GM21360 (cell line): ENCODE results near the gene OR2AE1.

Experiments used
- ATAC-seq: cut with Tn5 transposase; IDR thresholded peaks from one replicate; pipeline ENCODE4 v1.9.1; 2021; ENCODE audit warnings: mild to moderate bottlenecking, moderate library complexity; ENCODE audit not compliant: unreplicated experiment

The OR2AE1 gene

GRCh38 chr7:99860281-99861127 is 16.3 kb downstream of the OR2AE1 start:
- ATAC-seq = no peak

GRCh38 chr7:99855236-99855635 is 21.6 kb downstream of the OR2AE1 start:
- no peak for ATAC-seq

- no peak for ATAC-seq
These were observed 28.2 kb downstream of the OR2AE1 start for GRCh38 chr7:99848420-99849216.

- no peak for ATAC-seq
These were observed 32.5 kb downstream of the OR2AE1 start for GRCh38 chr7:99844328-99844727.

GRCh38 chr7:99843808-99844207 is 33.0 kb downstream of the OR2AE1 start:
- no peak for ATAC-seq

GRCh38 chr7:99842926-99843325 is 33.9 kb downstream of the OR2AE1 start:
- no peak for ATAC-seq

GRCh38 chr7:99840136-99840869 is 36.5 kb downstream of the OR2AE1 start:
- no peak for ATAC-seq

- no peak for ATAC-seq
These were observed 37.4 kb downstream of the OR2AE1 start for GRCh38 chr7:99839287-99840021.

- no peak for ATAC-seq
These were observed 39.0 kb downstream of the OR2AE1 start for GRCh38 chr7:99837649-99838361.

GRCh38 chr7:99835189-99835588 is 41.6 kb downstream of the OR2AE1 start:
- ATAC-seq = no peak

GRCh38 chr7:99834382-99834781 is 42.5 kb downstream of the OR2AE1 start:
- no peak for ATAC-seq

GRCh38 chr7:99833289-99833877 is 43.5 kb downstream of the OR2AE1 start:
- ATAC-seq = no peak

- ATAC-seq = no peak
These were observed 45.2 kb downstream of the OR2AE1 start for GRCh38 chr7:99831595-99831994.

- ATAC-seq = no peak
These were observed 47.2 kb downstream of the OR2AE1 start for GRCh38 chr7:99829524-99830160.

- no peak for ATAC-seq
These were observed 48.0 kb downstream of the OR2AE1 start for GRCh38 chr7:99828811-99829210.

GRCh38 chr7:99827040-99827778 is 49.6 kb downstream of the OR2AE1 start:
- no peak for ATAC-seq
